ENCODE measurements around the gene SIVA1.

SIVA1 gene

GRCh38 chr14:104784846-104785707, 32.1 kb downstream of the SIVA1 start:
- DNase-seq (ENCODE audit: low read depth), result no peak

DNA sequence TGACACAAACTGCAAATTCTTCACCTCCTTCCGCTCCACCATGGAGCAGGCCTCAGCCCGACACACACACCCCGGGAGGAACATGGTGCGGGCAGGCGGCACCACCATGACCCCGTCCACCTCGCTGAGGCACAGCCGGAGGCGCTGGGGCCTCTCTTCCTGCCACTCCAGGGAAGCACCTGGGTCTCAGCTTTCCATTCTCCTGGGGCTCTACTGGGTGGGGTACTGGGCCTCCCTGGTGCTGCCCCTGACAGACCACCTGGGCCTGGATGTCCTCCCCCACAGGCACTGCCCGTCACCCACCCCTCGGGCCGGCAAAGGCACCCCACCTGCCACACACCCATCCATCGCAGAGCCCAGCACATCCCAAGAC, 32.7 kb downstream of the SIVA1 start:
- no peak for DNase-seq (ENCODE audit: low read depth)

DNA sequence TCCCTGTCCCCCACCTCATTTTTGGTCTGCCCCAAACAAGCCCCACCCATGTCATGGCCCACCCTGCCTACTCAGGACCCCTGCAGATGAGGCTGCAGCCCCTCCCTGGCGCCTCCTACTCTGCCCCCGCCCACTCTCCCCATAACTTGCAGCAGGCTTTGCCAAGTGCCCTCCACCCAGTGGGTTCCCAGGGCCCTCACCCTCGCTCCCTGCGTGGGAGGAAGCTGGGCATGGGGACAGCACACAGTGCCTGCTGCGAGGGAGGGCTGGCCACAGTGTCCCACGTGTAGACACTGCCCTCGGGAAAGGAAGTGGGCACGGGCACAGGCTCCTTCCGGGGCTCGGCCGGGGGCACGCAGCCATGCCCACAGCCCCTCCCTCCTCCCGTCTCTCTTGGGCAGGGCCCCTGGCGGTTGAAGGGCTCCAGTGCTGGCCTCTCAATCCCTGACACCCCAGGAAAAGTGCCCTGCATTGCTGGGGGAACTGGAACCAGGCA, 33.2 kb downstream of the SIVA1 start:
- DNase-seq (ENCODE audit: low read depth), result no peak

DNA sequence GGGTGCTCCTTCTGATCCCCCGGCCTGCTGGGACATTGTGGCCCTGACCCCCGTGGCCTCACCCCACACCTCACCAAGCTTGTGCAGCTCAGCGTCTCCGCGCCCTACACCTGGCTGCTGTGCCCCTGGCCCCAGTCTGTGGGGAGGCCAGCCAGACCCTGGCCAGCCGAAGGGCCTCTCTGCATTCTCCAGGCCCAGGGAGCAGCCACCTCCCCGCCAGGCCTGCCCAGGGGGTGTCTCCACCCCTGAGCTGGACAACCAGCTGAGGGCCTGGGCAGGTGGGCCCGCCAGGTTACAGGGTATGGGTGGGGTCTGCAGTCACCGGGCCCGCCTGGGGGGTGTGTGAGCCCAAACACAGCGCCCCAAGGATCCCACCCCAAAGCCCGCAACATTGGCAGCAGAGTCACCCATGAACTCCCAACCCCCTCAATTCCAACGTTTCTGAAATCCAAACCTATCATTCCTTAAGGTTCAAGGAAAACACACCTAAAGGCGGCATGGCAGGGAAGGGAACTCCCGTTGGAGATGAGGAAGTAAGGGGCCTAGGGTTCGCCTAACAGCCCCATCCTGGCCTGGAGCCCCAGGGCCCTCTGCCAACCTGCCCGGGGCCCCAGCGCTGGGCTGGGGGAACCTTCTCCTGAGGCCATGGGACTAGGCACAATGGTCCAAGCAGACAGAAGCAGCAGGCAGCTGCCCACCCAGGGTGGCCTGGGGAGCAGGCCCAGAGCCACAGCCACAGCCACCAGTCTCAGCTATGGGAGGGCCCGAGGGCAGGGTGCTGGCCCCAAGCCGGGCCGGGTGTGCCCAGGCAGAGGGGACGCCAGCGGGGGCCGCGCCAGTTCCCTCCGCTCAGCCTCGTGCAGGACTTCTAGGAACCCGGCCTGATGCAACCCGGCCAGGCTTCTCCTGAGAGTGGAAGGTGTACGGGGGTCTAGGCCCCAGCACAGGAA, 34.1 kb downstream of the SIVA1 start:
- DNase-seq (ENCODE audit: low read depth), result no peak

- no peak for DNase-seq (ENCODE audit: low read depth)
Measured at GRCh38 chr14:104787736-104788135, 34.8 kb downstream of the SIVA1 start.

DNA sequence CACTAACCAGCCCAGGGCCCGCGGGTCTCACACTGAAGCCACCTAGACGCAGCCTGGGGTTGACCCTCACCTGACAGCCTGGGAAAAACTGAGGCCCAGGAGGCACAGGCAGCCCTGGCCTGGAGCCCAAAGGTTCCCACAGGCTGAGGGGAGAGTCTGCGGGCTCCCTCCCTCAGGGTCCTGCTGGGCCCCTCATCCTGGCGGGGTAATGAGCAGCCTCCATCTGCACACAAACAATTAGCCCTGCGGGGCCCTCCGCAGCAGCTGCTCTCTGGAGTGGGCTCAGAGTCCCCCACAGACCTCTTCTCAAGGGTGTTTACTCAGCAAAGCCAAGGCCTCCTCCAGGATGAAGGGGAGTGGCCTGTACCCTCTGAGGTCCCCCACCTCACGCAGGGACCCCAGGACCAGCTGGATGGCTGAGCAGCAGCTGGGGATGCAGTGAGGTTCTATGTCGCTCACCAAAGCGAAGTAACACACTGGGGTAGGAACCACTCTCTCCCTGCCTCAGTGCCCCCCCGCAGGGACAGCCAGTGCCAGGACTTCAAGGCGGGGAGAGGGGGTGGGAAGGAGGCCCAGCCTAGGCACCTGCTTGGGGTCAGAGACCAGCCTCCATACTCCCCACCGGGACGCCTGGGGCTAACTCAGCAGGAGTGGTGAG, 35.3 kb downstream of the SIVA1 start:
- no peak for DNase-seq (ENCODE audit: low read depth)

DNA sequence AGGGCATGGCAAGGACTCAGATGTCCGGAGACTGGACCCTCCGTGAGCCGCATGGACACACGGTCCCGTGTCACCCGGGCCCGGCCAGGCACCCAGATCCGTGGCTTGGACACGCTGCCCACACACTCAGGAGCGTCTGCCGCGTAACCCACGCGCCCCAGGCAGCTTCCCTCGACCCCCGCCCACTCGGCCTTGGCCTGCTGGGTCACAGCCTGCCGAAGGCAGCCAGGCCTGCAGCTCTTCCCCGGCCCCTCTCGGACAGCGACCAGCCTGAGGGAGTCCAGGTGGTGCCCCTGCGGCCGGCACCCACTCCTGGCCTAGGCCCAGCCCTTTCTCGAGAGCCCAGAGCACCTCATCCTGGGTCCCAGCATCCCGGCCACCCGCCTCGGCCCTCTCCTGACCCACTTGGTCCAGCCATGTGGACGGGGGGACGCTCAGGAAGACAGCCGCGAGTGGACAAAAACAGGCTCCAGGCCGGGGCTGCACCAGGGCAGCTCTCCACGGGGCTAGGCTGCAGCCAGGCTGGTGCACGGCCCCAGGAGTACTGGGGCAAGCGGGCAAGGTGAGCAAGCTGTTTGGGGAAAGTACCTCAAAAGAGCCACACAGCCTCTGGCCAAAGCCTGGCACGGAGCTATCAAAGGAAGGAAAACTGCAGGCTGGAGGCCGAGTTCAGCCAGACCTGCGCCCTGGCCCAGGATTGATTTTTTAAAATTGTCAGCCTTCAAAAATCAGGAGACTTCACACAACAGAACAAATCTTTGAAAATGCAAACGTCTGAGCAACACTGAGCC, 36.1 kb downstream of the SIVA1 start:
- DNase-seq (ENCODE audit: low read depth), result no peak

DNA sequence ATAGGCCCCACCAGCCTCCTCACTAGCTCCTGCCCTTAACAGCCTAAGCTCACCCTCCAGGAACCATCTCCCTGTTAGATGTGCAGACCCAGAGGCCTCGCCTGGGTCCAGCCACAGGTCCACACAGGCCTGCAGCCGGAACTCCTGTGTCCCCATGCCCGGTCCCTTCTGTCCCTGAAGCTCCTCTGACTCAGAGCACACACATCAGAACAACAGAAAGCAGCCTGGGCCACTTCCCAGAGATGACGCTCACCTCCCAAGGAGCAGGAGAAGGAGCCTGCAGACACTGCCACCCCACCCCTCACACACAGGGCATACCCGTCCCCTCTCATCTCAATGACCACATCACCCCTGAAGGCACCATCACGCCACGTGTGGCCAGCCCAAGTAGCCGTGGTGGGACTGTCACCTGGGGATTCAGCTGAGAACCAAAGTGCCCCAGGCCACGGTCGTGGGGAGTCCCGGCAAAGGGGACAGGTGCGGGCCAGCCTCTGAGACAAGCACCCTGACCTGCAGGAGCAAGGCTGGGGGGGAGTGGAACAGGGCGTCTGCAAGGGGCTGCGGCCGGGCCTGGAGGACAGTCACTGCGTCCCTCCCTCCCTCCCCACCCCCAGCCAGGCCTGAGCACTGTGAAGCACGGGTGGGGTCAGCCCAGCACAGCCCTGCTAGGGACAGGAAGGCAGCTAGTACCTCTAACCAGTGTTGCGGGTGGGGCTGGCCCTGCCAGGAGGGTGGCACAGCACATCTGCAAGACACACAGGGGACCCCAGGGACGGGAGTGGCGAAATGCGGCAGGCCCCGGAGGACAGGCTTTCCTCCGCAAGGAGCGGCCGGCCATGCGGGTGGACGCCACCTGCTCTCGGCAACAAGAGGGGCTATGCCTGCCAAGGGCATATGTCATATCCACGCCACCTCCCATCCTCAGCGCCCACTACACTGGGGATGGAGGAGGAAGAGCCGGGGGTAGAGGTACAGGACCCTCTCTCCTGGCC, 37.1 kb downstream of the SIVA1 start:
- no peak for DNase-seq (ENCODE audit: low read depth)

DNA sequence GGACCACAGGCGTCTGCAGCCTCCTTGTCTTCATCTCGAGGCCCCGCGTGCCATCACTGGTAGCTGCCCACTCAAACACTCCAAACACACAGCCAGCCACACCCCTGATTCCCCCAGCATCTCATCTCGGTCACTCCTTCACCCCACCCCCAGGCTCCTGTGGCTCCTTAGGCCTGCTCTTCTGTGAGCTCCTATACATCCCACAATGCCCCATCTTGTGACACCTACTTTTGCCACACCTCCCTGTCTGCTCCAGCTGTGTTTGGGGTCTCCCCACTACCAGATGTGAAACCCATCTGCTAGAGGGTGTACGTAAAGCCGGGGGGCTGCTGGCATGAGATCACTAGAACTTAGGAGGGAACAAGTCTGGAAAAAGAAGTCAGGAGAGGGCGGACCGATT, 38.5 kb downstream of the SIVA1 start:
- no peak for DNase-seq (ENCODE audit: low read depth)

DNA sequence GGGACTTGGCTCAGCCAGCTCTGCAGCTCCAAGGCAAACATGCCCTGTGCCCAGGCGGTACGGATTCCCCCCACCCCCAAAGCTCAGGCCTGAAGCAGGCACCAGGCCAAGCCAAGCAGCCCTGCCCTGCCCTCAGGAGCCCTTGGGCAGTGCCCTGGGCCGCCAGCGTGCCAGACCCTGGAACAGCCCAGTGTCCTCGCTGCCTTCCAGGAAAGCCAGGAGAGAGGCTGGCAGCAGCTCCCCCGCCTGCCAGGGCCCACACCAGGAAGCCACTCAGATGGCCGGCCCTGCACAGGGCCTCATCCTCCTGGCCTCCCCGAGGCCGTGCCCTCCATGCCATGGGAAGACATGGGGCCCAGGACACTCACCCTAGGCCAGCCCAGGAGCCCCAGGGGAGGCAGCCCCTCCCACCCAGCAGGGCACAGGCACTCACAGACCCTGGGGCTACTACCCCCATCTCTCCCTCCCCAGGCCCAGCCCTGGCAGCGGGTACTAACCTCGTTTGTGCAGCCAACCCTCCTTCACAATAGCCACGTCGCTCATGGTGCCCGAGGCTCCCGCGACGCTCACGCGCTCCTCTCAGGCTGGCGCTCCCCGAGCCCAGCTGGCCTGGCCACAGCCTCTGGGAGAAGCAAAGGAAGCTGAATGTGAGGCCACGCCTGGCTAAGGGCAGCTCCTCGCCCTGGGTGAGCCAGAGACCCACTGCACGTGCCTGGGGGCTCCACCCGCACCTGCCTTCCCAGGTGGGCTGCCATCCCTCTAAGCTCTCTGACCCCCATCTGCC, 39.3 kb downstream of the SIVA1 start:
- no peak for DNase-seq (ENCODE audit: low read depth)

DNA sequence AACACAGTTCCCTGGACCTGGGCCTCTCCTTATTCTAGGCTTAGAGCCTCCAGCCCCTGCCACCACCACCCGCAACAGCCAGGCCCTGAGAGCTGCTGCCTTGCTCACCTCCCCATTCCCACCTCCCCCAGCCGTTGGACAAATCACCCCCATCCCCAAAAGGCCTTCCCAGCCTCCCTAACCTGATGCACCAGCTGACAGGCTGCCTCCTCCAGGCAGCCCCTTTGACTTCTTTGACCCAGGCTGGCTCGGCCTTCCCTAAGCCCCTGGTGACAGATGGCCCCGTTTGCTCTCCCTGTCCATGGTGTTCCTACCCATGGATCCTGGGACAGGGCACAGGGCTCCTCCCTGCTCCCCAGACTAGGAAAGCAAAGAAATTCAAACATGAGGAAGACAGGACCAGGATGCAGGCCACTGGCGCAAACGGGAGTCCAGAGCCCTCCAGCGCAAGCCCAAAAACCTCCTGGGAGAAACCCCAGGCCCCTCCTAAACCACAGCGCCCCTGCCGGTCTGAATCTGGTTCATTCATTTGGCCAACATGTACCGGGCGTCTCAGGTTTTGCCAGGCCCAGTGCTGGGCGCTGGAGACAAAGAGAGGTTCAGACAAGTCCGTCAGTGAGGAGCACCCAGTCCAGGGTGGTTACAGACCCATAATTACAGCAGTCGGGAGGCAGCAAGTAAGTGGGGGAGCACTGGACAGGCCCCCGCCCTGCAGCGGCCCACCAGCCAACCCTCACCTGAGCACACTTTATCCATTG, 40.2 kb downstream of the SIVA1 start:
- no peak for DNase-seq (ENCODE audit: low read depth)

GRCh38 chr14:104793703-104793959, 40.7 kb downstream of the SIVA1 start:
- no peak for DNase-seq (ENCODE audit: low read depth)

GRCh38 chr14:104794099-104794498, 41.2 kb downstream of the SIVA1 start:
- no peak for DNase-seq (ENCODE audit: low read depth)

- no peak for DNase-seq (ENCODE audit: low read depth)
Measured at GRCh38 chr14:104794631-104794992, 41.7 kb downstream of the SIVA1 start.

- no peak for DNase-seq (ENCODE audit: low read depth)
Measured at GRCh38 chr14:104794993-104795780, 42.2 kb downstream of the SIVA1 start, which contains the start of gene AKT1. Gene AKT1, minus strand, starts transcription at chr14:104795748. Its CDS starts 3,105 bp downstream, at chr14:104792643.

- DNase-seq (ENCODE audit: low read depth), result peak; percentile 40
Measured at GRCh38 chr14:104795781-104796686, 43.1 kb downstream of the SIVA1 start.

GRCh38 chr14:104796687-104797081, 43.7 kb downstream of the SIVA1 start:
- DNase-seq (ENCODE audit: low read depth), result no peak

Data from T-helper 22 cell (primary cell).